ENCODE results near the gene REEP1.
"Not testable (repeated sequence)": the region's sequence is repeated elsewhere in the genome, so short reads cannot be mapped to it uniquely, and the experiment has no call there.

REEP1 gene

DNA sequence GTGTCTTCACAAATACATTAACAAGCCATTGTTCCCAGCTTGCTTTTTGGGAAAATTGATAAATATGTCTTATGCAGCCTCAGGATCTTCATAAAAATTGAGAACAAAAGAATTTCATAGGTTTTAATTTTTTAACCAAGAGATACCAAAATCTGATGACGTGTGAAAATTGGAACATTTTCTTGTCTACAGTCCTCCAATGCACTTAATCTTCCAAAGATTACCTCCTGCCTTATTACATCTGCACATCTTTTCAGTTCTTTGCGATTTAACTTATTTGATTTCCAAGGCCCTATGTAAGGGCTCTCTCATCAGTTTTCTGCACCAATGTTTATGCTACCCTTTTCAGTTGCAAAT lies 135.1 kb downstream of the REEP1 start:
- in situ Hi-C loops (cut with HindIII; ENCODE audit: low sequenced_read_pairs) = no loop called here

DNA sequence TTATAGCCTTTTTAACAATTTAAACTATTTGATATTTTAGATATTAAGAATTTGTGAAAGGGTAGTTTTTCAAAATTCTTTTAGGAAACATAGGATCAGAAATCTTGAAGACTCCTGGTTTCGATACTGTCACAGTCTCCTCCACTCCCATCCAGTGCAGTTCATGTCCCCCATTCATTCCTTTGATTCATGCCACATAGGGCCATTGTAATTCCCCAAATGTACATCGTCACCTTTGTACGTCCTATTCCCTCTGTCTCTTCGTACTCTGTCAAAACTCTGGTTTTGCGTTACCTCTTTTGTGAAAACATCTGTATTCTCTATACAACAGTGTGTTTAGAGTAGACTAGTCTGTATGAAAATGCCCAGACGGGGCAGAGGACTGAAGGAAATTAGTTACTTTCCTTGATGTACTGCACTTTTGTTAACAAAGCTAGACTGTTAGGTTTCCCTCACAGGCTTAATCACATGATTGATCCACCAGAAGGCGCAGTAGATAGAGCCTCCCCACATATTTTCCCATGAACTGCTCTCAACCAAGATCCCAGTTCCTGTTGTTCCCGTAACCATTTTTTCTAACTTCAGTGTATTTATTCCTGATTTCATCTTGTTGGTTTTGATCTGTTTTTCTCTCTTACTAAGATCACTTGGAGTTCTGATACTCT lies 135.6 kb downstream of the REEP1 start:
- in situ Hi-C loops (cut with HindIII; ENCODE audit: low sequenced_read_pairs) = no loop called here

DNA sequence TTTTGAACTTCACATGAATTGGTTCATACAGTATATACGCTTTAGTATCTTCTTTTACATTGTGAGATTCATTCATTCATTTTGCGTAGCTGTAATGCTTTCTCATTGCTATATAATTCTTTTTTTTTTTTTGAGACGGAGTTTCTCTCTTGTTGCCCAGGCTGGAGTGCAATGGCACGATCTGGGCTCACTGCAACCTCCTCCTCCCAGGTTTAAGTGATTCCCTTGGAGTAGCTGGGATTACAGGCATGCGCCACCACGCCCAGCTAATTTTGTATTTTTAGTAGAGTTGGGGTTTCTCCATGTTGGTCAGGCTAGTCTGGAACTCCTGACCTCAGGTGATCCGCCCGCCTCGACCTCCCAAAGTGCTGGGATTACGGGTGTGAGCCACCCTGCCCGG lies 136.9 kb downstream of the REEP1 start:
- in situ Hi-C loops (cut with HindIII; ENCODE audit: low sequenced_read_pairs) = not testable (repeated sequence)

DNA sequence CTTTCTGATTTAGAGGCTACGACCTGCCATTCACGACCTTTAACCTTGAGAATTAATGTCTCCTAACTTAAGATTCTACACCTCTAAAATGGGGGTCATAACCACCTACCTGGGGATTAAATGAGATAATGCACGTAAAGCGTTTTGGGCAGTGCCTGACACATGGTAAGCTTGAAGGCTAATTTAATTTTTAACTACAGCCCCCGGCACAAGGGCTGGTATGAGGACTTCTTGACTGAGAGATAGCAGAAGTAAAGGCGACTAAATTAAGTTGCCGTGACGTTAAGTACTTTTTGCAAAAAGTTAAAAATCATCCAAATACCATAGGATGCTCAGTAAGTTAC lies 137.6 kb downstream of the REEP1 start:
- in situ Hi-C loops (cut with HindIII; ENCODE audit: low sequenced_read_pairs) = no loop called here

DNA sequence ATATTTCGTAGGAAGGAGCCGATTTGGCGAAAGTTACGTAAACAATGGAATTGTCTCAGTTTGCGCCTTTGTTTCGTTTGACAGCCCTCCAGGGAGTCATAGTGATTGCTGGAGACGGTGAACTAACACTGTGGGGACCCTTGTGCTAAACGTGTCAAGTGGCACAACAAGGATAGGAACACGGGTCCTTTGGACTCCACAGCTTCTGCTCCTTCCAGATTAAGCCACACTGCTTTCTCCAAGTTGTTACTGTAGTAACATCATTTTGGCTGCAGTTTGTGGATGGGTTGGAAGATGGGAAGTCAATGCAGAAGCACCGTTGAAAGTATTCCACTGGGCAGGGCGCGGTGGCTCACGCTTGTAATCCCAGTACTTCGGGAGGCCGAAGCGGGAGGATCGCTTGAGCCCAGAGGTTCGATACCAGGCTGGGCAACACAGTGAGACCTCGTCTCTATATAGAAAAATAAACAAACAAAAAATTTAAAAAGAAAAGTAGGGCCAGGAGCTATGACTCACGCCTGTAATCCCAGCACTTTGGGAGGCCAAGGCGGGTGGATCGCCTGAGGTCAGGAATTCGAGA lies 141.5 kb downstream of the REEP1 start:
- in situ Hi-C loops (cut with HindIII; ENCODE audit: low sequenced_read_pairs) = no loop called here

DNA sequence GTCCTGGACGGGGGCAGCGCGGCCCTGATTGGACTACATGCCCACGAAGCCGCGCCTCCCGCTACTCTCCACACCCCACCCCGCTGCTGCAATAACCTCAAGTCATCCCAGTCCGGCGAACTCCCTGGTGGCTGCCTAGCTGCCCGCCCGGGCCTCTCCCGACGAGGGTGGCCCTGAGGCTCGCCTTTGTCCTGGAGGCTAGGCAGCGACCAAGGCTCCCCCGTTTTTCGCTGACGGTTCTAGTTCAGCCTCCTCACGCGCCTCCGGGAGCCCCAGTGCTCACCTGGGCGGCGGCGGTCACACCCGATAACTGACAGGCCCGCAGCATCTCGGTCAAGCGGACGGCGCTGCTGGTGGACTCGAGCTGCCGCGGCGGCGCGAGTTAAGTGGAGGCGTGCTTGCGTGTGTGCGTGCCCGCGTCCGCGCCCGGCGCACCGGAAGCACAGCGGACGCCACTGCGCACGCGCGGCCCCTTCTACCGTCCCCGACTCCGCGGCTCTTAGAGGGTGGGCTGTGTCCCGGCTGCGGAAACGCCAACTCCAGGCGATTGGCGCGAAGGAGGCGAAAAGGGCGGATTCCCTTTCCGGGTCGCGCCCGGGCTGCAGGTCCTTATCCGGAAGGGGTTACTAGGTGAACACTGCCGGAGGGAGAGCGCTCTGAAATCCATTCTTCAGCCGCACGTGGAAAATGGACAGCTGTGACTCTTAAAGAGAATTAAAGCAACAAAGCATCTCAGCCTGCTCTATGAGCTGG lies 142.2 kb downstream of the REEP1 start, which contains the start of gene IMMT:
TSS of gene IMMT (minus strand) at position 408 of the 753 bp plus-strand sequence. CDS start at position 328, 80 bp downstream.
- in situ Hi-C loops (cut with HindIII; ENCODE audit: low sequenced_read_pairs) = no loop called here

DNA sequence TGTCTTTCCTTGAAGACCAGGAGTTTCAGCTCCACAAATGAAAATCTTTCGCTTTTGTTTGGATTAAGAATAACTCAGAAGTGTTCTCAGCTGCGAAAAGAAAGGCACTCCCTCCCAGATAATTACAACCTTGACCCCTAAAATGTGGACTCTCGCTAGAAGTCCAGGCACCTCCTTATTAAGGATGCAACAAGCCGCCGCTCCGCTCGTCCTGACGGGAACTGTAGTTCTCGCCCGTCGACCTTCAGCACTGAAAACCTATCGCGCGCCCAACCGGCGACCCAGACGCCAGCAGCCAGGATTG lies 142.7 kb downstream of the REEP1 start:
- in situ Hi-C loops (cut with HindIII; ENCODE audit: low sequenced_read_pairs) = no loop called here

DNA sequence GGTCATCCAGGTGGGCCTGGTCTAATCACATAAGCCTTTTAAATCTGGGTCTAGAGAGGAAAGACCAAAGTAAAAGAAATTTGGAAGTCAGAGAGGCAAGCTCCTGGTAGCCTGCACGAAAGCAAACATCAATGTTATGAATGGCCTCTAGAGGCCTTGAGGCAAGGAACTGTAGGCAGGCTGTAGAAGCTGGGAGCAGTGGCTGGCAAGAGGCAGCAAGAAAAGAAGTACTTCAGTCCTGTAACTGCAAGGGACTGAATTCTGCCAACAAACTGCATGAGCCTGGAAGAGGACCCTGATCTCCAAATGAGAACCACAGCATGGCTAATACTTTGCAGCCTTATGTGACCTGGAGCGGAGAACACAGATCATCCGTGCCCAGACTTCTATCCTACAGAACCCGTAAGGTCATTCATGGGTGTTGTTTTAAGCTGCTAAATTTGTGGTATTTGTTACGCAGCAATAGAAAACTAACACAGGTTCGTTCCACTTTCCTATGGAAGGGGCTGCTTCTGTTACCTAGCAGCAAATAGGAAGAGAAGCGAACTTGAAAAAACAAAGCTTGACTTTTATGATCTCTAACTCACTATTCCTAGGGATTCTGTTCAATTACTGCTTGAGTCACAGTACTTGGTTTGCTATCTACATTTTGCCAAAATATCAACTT lies 143.4 kb downstream of the REEP1 start:
- in situ Hi-C loops (cut with HindIII; ENCODE audit: low sequenced_read_pairs) = no loop called here

DNA sequence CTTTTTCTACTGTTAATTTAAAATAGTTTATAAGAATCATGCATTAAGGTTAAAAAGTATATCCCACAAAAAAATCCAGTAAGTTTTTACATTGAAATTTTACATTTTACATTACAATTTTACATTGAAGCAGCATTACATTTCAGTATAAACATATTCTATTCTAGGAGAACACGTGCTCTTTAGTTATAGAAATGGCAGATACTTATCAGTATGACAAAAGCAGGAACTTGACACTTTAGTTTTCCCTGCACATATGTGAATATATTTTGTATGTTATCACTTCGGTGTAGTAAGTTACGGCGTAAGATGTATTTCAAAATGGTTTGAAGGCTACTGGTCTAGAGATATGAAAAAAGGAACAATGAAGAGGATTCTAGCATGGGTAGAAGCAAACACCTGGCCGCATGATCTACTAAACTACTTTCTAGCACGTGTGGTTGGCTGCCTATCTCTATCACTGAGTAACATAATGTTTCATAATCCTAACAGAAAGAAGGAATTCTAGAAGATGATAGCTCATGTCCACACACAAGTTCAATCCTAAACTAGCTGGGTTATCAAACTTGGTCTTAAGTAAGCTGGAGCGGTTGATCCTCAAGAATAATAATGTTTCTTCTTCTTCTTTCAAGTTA lies 147.5 kb downstream of the REEP1 start:
- in situ Hi-C loops (cut with HindIII; ENCODE audit: low sequenced_read_pairs) = no loop called here

DNA sequence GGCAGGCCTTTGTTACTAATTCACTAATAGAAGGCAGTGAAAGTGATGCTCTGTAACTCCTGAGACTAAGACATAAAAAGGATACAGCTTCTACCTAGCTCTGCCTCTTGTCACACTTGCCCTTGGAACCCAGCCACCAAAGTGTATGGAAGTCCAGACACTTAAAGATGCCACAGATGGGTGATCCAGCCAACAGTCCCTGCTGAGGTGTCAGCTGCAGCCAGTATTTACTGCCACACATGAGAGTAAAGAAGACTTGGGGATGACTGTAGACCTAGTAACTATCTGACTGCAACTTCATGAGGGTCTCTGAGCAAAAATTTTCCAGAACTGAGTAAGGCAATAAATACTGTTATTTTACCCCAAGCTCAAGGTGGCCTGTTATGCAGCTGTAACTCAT lies 151.0 kb downstream of the REEP1 start:
- in situ Hi-C loops (cut with HindIII; ENCODE audit: low sequenced_read_pairs) = no loop called here

DNA sequence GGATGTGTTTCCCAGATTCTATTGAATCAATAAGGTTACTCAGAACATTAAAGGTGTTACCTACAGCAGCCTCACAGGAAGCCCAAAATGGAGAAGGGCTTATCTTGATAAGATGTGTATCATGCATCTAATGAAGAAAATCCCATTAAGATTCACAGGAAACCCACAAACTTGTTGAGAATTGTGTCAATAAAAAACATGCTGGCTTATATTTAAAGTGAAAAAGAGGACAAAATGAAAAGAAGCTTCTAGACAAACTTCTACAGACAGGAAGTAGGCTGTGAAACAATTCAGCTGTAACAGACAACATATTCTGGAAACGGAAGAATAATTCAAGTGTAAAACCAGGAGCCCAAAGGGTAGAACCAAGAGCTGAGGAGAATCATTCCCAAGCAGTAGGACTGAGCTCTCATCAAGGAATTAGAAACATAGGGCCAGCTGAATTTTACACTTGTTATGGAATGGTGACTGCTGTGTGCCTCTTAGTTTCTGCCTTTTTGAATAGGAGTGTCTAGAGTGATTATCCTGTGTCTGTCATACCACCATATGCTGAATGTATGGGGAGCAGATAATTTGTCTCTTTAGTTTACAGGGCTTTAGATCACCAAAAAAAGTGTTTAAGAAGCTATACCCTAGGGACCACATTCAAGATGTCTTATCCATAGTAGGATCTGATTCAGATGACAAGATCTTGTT lies 151.8 kb downstream of the REEP1 start:
- in situ Hi-C loops (cut with HindIII; ENCODE audit: low sequenced_read_pairs) = no loop called here

DNA sequence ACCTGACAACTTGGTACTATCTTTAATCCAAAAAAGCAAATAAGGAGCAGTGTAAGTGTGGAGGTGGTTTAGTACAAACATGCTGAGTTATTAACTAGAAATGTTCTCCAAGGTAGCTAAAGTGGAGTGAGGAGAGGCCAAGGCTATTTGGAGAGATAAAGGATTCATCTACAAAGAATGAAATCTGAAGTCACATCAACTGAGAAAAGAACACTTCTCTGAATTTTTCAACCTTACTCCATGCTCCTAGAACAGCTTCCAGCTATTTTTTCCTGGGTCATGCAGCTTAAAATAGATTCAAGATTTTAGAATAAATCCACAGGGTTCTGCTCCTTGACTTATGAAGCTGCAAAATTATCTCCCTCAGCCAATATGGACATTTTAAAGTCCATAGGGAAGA lies 160.8 kb downstream of the REEP1 start:
- in situ Hi-C loops (cut with HindIII; ENCODE audit: low sequenced_read_pairs) = no loop called here

DNA sequence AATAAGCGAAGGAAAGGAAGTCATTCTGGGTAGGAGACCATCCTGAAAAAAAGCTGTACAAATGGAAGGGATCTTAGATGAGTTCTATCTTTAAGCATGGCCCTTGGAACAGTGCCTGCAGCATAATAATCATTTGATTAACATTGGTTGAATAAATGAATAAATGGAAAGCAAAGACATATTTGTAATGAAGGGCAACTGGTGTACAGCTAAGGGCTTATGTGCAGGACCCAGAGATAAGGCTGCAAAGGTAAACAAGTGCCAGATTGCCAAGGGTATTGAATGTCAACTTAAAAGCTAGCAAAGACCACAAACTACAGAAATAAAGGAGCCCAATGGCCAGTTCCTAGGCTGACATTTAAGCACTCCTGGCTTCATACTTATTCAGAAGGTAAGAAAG lies 161.6 kb downstream of the REEP1 start:
- in situ Hi-C loops (cut with HindIII; ENCODE audit: low sequenced_read_pairs) = no loop called here

DNA sequence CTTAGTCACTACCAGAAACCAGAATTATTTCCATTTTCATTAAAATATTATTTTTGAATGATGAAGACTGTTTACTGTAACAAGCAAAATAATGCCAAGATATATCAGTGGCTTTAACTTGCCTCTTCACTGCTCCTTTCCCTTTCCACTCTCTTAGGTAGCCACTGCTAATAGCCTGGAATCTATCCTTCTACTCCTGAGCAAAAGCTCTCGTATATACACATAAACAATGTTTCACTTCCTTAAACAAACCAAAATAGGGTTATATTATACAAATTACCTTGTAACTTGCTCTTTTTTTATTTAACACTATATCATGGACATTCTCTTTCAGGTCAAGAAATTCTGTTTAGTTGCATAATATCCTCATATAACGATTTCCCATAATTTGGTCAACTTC lies 163.0 kb downstream of the REEP1 start:
- in situ Hi-C loops (cut with HindIII; ENCODE audit: low sequenced_read_pairs) = no loop called here

DNA sequence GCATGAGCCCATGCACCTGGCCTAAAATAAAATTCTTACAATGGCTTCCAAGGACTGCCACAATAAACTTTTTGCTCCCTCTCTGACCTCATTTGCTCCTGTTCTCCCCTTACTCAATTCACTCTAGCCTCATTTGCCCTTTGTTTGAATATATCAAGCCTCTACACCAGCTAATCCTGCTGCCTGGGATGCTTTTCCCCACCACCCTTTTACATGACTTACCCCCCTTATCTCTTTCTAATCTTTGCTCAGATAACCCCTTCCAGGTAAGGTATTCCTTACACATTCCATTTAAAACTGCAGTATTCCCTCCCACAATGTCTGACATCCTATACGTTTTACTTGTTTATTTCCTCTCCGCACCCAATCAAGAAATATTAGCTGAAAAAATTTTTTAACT lies 164.8 kb downstream of the REEP1 start:
- in situ Hi-C loops (cut with HindIII; ENCODE audit: low sequenced_read_pairs) = no loop called here

DNA sequence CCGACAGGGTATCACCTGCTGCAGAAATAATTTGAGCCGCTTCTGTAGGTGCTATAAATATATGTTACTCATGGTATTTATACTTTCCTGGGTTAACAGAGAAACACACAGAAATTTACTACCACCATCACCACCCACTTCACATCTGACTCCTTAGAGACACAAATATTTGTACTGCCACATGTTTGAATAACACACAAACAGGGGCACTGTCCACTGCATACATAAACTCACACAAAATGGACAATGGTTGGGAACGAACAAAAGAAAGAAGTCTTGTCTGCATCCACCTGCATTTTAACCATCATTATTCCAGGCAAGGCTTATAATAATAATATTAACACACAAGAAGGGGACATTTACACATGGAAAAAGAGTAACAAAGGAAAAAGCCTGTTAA lies 166.1 kb downstream of the REEP1 start:
- in situ Hi-C loops (cut with HindIII; ENCODE audit: low sequenced_read_pairs) = no loop called here

DNA sequence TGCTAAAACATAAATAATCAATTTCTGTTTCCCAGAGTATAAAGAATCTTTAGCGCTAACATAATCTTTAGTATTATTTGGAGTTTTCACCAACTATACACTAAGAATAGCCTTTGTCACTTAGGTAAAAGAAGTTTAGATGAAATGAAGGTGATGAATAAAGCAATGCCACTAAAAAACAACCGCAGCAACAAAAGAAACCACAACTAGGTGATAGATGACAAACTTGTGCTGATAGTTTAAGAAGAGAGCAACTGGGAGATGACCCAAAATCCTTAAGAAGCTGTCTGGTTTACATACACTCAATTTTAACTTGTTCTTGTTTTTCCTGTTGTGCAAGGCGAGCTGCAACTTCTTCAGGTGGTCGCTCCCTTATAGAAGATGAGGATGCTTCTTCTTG lies 167.0 kb downstream of the REEP1 start:
- in situ Hi-C loops (cut with HindIII; ENCODE audit: low sequenced_read_pairs) = no loop called here

Measured in DLD1 (cell line).